Iris pigment epithelial cell (primary cell): ENCODE results near the gene TMEM176B.
"Not testable (repeated sequence)": the region's sequence is repeated elsewhere in the genome, so short reads cannot be mapped to it uniquely, and the experiment has no call there.

Experiments
- DNase-seq: peaks from one replicate; pipeline ENCODE4 v3.0.0-alpha.2; 2011; ENCODE audit warnings: low read depth

The TMEM176B gene

GRCh38 chr7:150823043-150823442, 22.9 kb upstream of the TMEM176B start:
- DNase-seq: no peak

- DNase-seq: no peak
These were observed 20.5 kb upstream of the TMEM176B start for GRCh38 chr7:150820578-150821198.

- no peak for DNase-seq
These were observed 20.0 kb upstream of the TMEM176B start for GRCh38 chr7:150820148-150820547.

GRCh38 chr7:150818971-150819370, 18.8 kb upstream of the TMEM176B start:
- DNase-seq: no peak

GRCh38 chr7:150814328-150815001, 14.3 kb upstream of the TMEM176B start:
- no peak for DNase-seq

- not testable (repeated sequence) for DNase-seq
These were observed 7.7 kb upstream of the TMEM176B start for GRCh38 chr7:150807616-150808438.

GRCh38 chr7:150806863-150807262, 6.7 kb upstream of the TMEM176B start:
- no peak for DNase-seq

- no peak for DNase-seq
These were observed 6.3 kb upstream of the TMEM176B start for GRCh38 chr7:150806454-150806853.

- DNase-seq: no peak
These were observed 5.7 kb upstream of the TMEM176B start for GRCh38 chr7:150805864-150806263.

- DNase-seq: no peak
These were observed 4.6 kb upstream of the TMEM176B start for GRCh38 chr7:150804802-150805201.

- DNase-seq: no peak
These were observed 3.1 kb upstream of the TMEM176B start for GRCh38 chr7:150803161-150803860.

GRCh38 chr7:150801946-150802771, 2.0 kb upstream of the TMEM176B start:
- DNase-seq: no peak

- no peak for DNase-seq
These were observed 1.2 kb upstream of the TMEM176B start for GRCh38 chr7:150801242-150801945.

GRCh38 chr7:150800581-150801241, 547 bp upstream of the TMEM176B start, which contains the start of gene TMEM176A:
TSS of gene TMEM176A (plus strand) at chr7:150800769. CDS start at chr7:150801551, 782 bp downstream.
- no peak for DNase-seq

- DNase-seq: no peak
These were observed 1.0 kb downstream of the TMEM176B start for GRCh38 chr7:150799156-150799555.

- DNase-seq: no peak
These were observed 2.5 kb downstream of the TMEM176B start for GRCh38 chr7:150797661-150798060.

- DNase-seq: no peak
These were observed 6.5 kb downstream of the TMEM176B start for GRCh38 chr7:150793569-150794238.

GRCh38 chr7:150791746-150792452, 8.3 kb downstream of the TMEM176B start:
- DNase-seq: no peak

- DNase-seq: no peak
These were observed 8.9 kb downstream of the TMEM176B start for GRCh38 chr7:150791304-150791703.
